Caco-2 (cell line): Measurements from ENCODE around the gene STAG3. TPM values are rescaled to one million over a fixed set of nuclear protein-coding genes. Genes with fewer than 3 reads are reported as not detected.

Experiments
- BruUV-seq: library from RNA; stranded (reverse); fragments of 400-500 nt; replicated peaks from 2 replicates; lab custom pipeline; 2021; lab: Mats Ljungman, UMichigan
- CTCF ChIA-PET: fragments of 300-600 bp; sonication (Branson Sonifier 250); formaldehyde crosslinking; loops from one replicate; lab custom pipeline; 2022; ENCODE audit warnings: antibody characterized with exemption; lab: Charles Lee
- POLR2A ChIA-PET: fragments of 300-600 bp; sonication (Branson Sonifier 250); formaldehyde crosslinking; loops from one replicate; lab custom pipeline; 2022; ENCODE audit warnings: antibody characterized with exemption; lab: Charles Lee
- DNase-seq, 2 experiments: peaks; one replicate each; pipeline versions ENCODE4 v3.0.0 to v3.0.0-alpha.2; 2020 to 2022
- H3K27me3 ChIP-seq: replicated peaks from 2 replicates; pipeline ENCODE4 v1.6.0; 2011; ENCODE audit warnings: low read length; ENCODE audit not compliant: control insufficient read depth, insufficient read depth
- H3K36me3 ChIP-seq: 2 replicates; pipeline ENCODE4 v1.5.1; 2011; ENCODE audit warnings: low read length; ENCODE audit not compliant: control insufficient read depth, insufficient read depth
- H3K4me1 ChIP-seq: fragments of 250-450 bp; sonication (Bioruptor Pico); 2 replicates; pipeline ENCODE4 v1.5.1; 2020; ENCODE audit warnings: mild to moderate bottlenecking
- H3K4me3 ChIP-seq: 2 replicates; pipeline ENCODE4 v1.5.1; 2011; ENCODE audit warnings: low read depth, mild to moderate bottlenecking, control low read depth, low read length
- H3K9me3 ChIP-seq: fragments of 250-450 bp; sonication (Bioruptor Pico); 2 replicates; pipeline ENCODE4 v1.5.1; 2020; ENCODE audit warnings: mild to moderate bottlenecking, moderate library complexity
- H3K27ac Mint-ChIP-seq: one replicate; pipeline ENCODE4 v1.8.0; 2022; ENCODE audit warnings: mixed read lengths; ENCODE audit not compliant: unreplicated experiment
- H3K27me3 Mint-ChIP-seq: one replicate; pipeline ENCODE4 v1.8.0; 2022; ENCODE audit warnings: mixed read lengths; ENCODE audit not compliant: insufficient read depth, unreplicated experiment
- H3K36me3 Mint-ChIP-seq: one replicate; pipeline ENCODE4 v1.8.0; 2022; ENCODE audit warnings: mild to moderate bottlenecking, mixed read lengths; ENCODE audit not compliant: insufficient read depth, unreplicated experiment
- H3K4me1 Mint-ChIP-seq: one replicate; pipeline ENCODE4 v1.8.0; 2022; ENCODE audit warnings: low read depth, mixed read lengths; ENCODE audit not compliant: unreplicated experiment
- H3K4me3 Mint-ChIP-seq: one replicate; pipeline ENCODE4 v1.8.0; 2022; ENCODE audit warnings: mild to moderate bottlenecking, moderate library complexity, mixed read lengths; ENCODE audit not compliant: unreplicated experiment
- H3K9me3 Mint-ChIP-seq: one replicate; pipeline ENCODE4 v1.8.0; 2022; ENCODE audit warnings: mixed read lengths; ENCODE audit not compliant: unreplicated experiment
- CTCF ChIP-seq, 2 experiments: fragments of 200-600 bp in 1 of 2; IDR thresholded peaks; 1 replicate in 1 of 2; 2 replicates in 1 of 2; pipeline versions ENCODE4 v1.5.1 to v1.8.0; 2011 to 2022; ENCODE audit warnings: antibody characterized with exemption in 1 of 2, control low read depth in 1 of 2, inconsistent platforms in 1 of 2, low read depth in 1 of 2, low read length in 1 of 2, mild to moderate bottlenecking in 1 of 2, moderate library complexity in 1 of 2; ENCODE audit not compliant: insufficient read depth in 1 of 2, severe bottlenecking in 1 of 2, unreplicated experiment in 1 of 2
- intact Hi-C: fragments of 100-400 bp; cut with micrococcal nuclease; formaldehyde crosslinking; loops from one replicate; pipeline ENCODE4 v1.10.0; 2022; ENCODE audit not compliant: unreplicated experiment
- total RNA-seq: library from RNA; stranded (reverse); gene quantifications from 2 replicates; pipeline ENCODE4 v1.2.3, GENCODE V29; 2022

The STAG3 gene
- total RNA-seq, 1 experiment from 2014 or later, result 1.3 TPM

- H3K4me3 Mint-ChIP-seq, result no peak overlapping the region
- no peaks in the 10 kb centered on the region for H3K9me3 Mint-ChIP-seq
- H3K4me1 Mint-ChIP-seq, result peaks cover 24% of the 10 kb centered on the region
- peaks cover 18% of the 10 kb centered on the region for H3K4me1 ChIP-seq
- BruUV-seq, result no TSS peak
- no peaks in the 10 kb centered on the region for H3K27me3 Mint-ChIP-seq
- no peak for DNase-seq
- H3K36me3 Mint-ChIP-seq, result peaks cover 85% of the 10 kb centered on the region
- ChIA-PET POLR2A (interaction anchor here (0.8 kb wide), 1 partner anchor 12 kb away, joined by 3 read pairs; no protein-coding TSS in a partner anchor), CTCF (interaction anchor here (0.6 kb wide), 1 partner anchor 1024 kb away, joined by 3 read pairs; no protein-coding TSS in a partner anchor)
- H3K36me3 ChIP-seq, result no peaks in the 10 kb centered on the region; the same call in 1 of the 2 replicates
- intact Hi-C loops, result no loop called here
- no peaks in the 10 kb centered on the region for H3K27me3 ChIP-seq
- no peaks in the 10 kb centered on the region for H3K9me3 ChIP-seq
- no peak for TF ChIP-seq CTCF (IDR thresholded peaks at IDR 0.05; ENCODE audit: insufficient read depth in 1 of 2, low read depth in 1 of 2, low read length in 1 of 2, severe bottlenecking in 1 of 2, unreplicated experiment in 1 of 2)
- no peak overlapping the region for H3K4me3 ChIP-seq
- H3K27ac Mint-ChIP-seq, result no peak overlapping the region
Measured at GRCh38 chr7:100154651-100155491, 22.8 kb upstream of the STAG3 start.

GRCh38 chr7:100155553-100156317 is 22.0 kb upstream of the STAG3 start:
- Mint-ChIP-seq H3K36me3 (peaks cover 85% of the 10 kb centered on the region), H3K4me3 (peak overlapping the region; percentile 79)
- peaks cover 18% of the 10 kb centered on the region for H3K4me1 ChIP-seq

More at GRCh38 chr7:100155553-100156317, 22.0 kb upstream of the STAG3 start:
- no peaks in the 10 kb centered on the region for H3K27me3 ChIP-seq
- H3K36me3 ChIP-seq, result no peaks in the 10 kb centered on the region; the same call in 1 of the 2 replicates
- no peak for TF ChIP-seq CTCF (IDR thresholded peaks at IDR 0.05; ENCODE audit: insufficient read depth in 1 of 2, low read depth in 1 of 2, low read length in 1 of 2, severe bottlenecking in 1 of 2, unreplicated experiment in 1 of 2)
- CTCF ChIA-PET, result no interaction called here
- Mint-ChIP-seq H3K9me3 (no peaks in the 10 kb centered on the region), H3K27ac (no peak overlapping the region), H3K4me1 (peaks cover 16% of the 10 kb centered on the region), H3K27me3 (no peaks in the 10 kb centered on the region)
- POLR2A ChIA-PET, result interaction anchor here (0.8 kb wide), 1 partner anchor 11 kb away, joined by 3 read pairs; no protein-coding TSS in a partner anchor
- BruUV-seq, result no TSS peak
- H3K9me3 ChIP-seq, result no peaks in the 10 kb centered on the region
- intact Hi-C loops, result no loop called here
- H3K4me3 ChIP-seq, result no peak overlapping the region
- DNase-seq, result no peak
